RPMI8226 (cell line): ENCODE data around the gene SLC30A10.
"Not testable (repeated sequence)": the region's sequence is repeated elsewhere in the genome, so short reads cannot be mapped to it uniquely, and the experiment has no call there.

ENCODE experiments used
- DNase-seq: peaks from one replicate; pipeline ENCODE4 v3.0.0-alpha.2; 2015

SLC30A10 gene

DNA sequence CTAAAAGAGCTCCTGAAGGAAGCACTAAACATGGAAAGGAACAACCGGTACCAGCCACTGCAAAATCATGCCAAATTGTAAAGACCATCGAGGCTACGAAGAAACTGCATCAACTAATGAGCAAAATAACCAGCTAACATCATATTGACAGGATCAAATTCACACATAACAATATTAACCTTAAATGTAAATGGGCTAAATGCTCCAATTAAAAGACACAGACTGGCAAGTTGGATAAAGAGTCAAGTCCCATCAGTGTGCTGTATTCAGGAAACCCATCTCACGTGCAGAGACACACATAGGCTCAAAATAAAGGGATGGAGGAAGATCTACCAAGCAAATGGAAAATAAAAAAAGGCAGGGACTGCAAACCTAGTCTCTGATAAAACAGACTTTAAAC is 39.7 kb downstream of the SLC30A10 start:
- not testable (repeated sequence) for DNase-seq

DNA sequence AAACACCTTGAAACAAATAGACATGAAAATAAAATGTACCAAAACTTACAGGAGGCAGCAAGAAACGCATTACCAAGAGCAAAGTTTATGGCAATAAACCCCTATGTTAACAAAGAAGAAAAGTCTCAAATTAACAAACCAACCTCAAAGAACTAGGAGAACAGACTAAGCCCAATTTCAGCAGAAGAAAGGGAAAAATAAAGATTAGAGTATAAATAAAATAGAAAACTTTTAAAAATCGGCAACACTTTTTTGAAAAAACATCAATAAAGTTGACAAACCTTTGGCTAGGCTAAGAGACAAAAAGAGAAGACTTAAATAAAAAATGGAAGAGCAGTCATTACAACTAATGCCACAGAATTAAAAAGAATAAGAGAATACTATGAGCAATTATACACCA is 42.7 kb downstream of the SLC30A10 start:
- no peak for DNase-seq

GRCh38 chr1:219883400-219884332 is 44.7 kb downstream of the SLC30A10 start:
- no peak for DNase-seq

GRCh38 chr1:219882755-219883154 is 45.6 kb downstream of the SLC30A10 start:
- DNase-seq, result no peak

DNA sequence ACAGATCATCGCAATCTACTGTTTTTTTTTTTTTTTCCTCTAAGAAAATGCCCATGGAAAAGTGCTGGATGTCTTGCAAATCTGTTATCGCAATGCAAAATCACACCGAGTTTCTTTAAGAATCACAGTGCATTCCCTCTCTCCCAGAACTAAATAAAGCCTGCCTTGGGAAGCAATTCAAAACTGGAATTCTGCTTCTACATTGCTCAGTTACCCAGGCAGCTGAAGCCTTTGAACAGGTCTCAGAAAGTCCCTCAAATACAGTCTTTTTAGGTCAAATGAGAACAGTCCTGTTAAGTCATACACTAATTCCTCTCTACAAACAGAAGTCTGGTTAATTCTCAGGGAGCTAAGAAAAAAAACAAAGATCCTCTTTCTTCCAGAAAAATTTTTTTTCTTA is 46.3 kb downstream of the SLC30A10 start:
- no peak for DNase-seq

DNA sequence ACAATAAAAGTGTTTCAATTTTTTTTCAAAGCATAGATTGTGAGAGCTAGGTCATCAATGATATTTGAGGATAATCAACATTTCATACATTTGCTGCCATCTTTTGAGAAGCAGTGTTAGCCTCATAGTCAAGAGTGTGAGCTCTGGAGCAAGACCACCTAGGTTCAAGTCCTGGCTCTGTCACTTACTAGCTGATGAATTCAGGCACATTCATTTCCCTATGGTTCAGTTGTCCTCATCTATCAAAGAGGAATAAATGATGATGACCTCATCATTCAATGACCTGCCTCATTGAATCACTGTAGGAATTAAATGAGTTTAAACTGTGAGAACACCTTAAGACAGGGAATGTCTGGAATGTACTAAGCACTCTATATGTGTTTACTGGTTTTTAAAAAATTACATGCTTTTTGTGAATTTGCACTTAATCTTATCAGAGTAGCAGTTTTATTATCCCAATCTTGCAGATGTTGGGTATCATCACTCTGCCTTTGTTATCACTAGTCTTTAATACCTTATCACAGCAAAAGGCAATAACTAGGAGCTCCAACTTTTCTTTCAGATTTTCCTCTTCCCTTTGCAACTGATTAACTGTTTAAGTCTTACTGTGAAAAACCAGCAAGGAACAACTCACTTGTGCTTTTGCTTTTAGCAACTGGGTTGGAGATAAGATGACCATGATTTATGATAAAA is 47.4 kb downstream of the SLC30A10 start:
- DNase-seq, result no peak

DNA sequence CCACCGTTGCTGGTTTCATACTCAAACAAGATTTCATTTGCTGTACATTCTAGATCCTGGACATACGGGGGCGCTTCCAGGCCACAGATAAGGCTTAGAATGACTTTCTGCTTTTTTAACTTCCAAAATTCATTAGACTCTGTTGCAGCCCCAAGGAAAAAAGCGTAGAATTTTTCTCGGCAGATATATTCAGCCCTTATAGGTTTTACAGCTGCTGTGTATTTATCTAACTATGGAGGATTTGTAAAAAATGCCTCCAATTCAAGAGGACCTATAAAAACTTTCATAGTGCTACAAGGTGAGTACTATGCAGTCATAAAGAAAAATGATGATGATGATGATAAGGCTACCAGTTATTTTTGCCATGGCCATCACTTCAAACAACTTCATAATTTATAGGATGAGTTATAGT is 51.6 kb downstream of the SLC30A10 start:
- peak; percentile 12 for DNase-seq

DNA sequence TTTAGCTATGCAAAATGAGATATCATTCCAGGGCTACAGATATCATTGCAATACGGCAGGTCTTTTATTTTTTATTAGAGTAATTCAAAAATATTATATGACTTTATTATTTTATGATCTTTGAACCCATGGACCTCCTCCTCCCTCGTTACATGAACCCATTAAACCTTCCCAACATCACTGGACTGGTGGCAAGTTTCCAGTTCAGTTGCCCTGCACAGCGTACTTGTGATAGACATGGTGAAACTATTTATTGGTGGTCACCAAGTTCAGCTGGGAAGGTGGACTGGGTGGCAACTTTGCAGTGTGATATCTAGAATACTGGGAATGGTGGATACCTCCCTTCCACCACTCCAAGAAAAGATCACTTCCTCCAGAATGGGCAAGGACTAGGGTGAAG is 52.5 kb downstream of the SLC30A10 start:
- no peak for DNase-seq

DNA sequence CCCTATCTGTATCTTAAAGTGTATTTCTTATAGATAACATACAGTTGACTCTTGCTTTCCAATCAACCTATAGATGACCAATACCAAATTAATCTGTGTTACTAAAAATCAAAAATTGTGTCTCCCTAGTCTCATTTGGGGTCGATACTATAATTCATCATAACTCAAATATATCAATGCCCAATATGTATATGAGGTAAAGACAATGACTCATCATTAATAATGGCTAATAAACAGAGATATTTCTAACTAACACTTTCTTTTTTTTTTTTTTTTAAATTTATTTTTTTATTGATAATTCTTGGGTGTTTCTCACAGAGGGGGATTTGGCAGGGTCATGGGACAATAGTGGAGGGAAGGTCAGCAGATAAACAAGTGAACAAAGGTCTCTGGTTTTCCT is 55.8 kb downstream of the SLC30A10 start:
- DNase-seq, result not testable (repeated sequence)

GRCh38 chr1:219871427-219872057 is 56.8 kb downstream of the SLC30A10 start:
- DNase-seq, result no peak

DNA sequence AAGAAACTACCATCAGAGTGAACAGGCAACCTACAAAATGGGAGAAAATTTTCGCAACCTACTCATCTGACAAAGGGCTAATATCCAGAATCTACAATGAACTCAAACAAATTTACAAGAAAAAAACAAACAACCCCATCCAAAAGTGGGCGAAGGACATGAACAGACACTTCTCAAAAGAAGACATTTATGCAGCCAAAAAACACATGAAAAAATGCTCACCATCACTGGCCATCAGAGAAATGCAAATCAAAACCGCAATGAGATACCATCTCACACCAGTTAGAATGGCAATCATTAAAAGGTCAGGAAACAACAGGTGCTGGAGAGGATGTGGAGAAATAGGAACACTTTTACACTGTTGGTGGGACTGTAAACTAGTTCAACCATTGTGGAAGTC is 59.7 kb downstream of the SLC30A10 start:
- DNase-seq, result not testable (repeated sequence)
